Neural progenitor cell (in vitro differentiated cells): ENCODE data around the gene DDX23.

Source experiments
- EZH2 ChIP-seq: fragments of 200-600 bp; sonication (generic); IDR thresholded peaks from 2 replicates; pipeline ENCODE4 v1.6.1; 2017; ENCODE audit warnings: antibody characterized with exemption, mild to moderate bottlenecking, moderate library complexity
- TF ChIP-seq, protein P1 (sequence below): fragments of 200-600 bp; sonication (generic); IDR thresholded peaks from 2 replicates; pipeline ENCODE4 v1.5.1; 2017; ENCODE audit warnings: antibody characterized with exemption, mild to moderate bottlenecking

DNA sequence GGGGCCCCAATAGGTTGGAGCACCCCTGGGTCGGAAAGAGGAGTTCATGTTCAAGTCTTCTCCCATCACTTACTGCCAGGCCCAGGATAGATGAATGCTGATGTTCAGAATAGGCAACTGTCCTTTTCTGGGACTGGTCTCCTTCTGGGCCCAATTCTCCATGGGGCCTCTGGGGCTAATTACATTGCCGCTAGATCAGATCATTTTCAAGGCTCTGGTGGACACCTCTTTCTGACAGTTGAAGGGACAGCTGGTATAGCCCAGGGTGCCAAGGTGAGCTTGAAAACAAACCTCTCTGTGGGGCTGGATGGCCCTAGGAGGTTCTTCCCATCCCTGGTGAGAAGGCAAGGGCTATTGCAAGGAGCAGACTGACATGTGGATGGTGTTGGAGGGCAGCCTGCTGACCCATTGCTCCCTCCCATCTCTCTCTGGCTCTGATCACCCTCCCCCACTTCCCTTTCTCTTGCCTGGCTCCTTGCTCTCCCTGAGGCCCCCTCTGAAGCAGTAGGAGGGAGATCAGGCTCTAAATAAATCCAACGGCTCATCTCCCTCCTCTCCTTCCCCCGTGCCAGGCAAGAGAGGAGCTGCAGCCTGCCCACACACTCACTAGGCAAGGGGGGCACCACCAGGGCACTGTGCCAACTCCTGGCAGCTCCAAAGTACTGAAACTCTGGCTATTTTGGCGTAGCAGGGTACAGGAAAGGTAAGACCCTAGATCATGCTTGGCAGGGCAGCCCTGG is 31.8 kb downstream of the DDX23 start:
- TF ChIP-seq EZH2 = no peak
- TF ChIP-seq, protein P1, sequence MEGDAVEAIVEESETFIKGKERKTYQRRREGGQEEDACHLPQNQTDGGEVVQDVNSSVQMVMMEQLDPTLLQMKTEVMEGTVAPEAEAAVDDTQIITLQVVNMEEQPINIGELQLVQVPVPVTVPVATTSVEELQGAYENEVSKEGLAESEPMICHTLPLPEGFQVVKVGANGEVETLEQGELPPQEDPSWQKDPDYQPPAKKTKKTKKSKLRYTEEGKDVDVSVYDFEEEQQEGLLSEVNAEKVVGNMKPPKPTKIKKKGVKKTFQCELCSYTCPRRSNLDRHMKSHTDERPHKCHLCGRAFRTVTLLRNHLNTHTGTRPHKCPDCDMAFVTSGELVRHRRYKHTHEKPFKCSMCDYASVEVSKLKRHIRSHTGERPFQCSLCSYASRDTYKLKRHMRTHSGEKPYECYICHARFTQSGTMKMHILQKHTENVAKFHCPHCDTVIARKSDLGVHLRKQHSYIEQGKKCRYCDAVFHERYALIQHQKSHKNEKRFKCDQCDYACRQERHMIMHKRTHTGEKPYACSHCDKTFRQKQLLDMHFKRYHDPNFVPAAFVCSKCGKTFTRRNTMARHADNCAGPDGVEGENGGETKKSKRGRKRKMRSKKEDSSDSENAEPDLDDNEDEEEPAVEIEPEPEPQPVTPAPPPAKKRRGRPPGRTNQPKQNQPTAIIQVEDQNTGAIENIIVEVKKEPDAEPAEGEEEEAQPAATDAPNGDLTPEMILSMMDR = no peak
